Bone marrow (tissue), 2 donors: ENCODE results near the gene CXCL10.
"Not testable (repeated sequence)": the region's sequence is repeated elsewhere in the genome, so short reads cannot be mapped to it uniquely, and the experiment has no call there.

Experiments
- DNase-seq, 2 donors: peaks; one replicate each; lab custom pipeline; 2025; lab: John Stamatoyannopoulos, UW

Gene CXCL10

DNA sequence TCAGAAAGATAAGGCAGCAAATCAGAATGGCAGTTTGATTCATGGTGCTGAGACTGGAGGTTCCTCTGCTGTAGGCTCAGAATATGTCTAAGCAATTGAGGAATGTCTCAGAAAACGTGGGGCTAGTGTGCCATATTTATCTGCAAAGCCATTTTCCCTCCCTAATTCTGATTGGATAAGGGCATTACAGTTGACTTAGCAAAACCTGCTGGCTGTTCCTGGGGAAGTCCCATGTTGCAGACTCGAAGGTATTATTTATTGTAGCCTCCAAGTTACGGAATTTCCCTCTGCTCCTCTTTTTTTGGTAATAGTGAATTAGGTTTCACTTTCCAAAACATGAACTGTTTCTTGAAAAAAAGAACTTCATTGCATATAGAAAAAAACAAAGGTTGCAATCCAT, at the start of gene CXCL10:
Gene CXCL10 (minus strand): TSS at position 109 of the 400 bp plus-strand sequence. CDS start 66 bp downstream, at position 43.
- peak in 1 of 2 donors; percentile 54 for DNase-seq

DNA sequence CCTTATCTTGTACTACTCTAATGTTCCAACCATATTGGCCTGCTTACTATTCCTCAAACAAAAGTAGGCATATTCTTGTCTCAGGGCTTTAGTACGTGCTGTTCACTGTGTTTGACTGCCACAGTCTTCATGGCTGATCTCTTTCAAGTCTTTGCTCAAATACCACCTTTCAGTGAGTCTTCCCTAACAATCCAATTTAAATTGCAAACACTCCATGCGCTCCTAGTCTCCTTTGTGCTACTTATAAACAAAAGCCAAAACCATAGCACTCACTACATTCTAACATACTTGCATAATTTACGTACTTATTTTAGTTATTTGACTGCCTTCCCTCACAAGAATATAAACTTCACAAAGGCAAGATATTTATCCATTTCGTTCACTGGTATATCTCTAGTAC, 49.5 kb upstream of the CXCL10 start:
- DNase-seq, result no peak

DNA sequence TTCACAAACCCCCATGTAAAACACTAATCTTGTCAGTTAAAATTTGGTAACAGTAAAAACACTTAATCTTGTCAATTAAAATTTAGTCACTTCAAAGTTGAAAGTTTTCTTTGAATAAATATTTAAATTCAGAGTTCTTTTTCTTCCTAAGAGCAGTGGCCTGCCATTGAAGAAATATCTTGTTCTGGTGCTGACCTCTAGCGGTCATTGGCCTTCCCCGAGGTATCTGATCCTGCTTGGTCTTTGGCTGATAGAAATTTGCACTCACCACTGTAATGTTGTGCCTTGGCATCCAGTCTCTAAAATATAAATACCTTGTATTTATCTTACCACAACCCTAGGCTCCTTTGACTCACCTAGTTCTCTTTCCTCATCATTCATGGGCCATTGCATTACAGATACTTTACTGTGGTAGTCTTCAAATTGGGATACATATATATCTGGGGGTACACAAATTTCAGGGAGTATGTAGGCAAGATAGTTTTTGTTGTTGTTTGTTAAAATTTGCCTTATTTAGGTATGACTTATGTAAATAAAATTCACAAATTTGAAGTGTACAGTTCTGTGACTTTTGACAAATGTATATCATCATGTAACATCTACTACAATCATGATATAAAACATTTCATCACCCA, 44.5 kb upstream of the CXCL10 start:
- peak in 1 of 2 donors; percentile 44 for DNase-seq

- no peak for DNase-seq
Observed at GRCh38 chr4:76066546-76066945, 43.2 kb upstream of the CXCL10 start.

DNA sequence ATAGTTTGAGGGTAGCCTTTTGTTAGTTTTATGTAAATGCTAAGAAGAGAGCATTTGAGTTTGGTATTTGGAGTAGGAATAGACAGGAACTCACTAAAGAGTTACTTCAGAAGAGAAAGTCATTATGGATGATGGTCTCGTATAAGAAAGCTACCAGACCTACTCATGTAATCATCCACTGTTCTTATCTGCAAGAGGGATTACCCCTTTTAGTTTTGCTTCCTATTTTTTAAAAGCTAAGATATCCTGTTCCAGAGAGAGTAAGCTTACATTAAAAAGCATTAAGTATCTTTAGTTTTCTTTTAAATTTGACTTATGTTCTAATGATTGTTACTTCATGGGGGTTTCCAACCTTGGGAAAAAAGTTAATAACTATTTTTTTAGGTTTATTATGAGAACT, 38.7 kb upstream of the CXCL10 start:
- no peak for DNase-seq

- DNase-seq, result no peak
Observed at GRCh38 chr4:76061421-76061820, 38.1 kb upstream of the CXCL10 start.

DNA sequence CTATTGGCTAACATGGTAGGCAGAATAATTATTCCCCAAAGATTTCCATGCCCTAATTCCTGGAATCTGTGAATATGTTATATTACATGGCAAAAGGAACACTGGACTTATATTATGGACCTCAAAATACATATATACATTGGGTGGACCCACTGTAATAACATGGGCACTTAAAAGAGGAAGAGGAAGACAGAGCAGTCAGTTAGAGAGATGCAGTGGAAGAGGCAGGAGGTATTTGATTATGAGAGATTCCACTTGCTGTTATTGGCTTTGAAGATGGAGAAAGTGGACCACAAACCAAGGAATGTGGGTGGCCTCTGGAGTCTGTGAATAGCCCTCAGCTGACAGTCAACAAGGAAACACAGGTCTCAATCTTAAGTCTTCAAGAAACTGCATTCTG, 37.2 kb upstream of the CXCL10 start:
- no peak for DNase-seq

GRCh38 chr4:76059750-76060149, 36.5 kb upstream of the CXCL10 start:
- DNase-seq, result peak in 1 of 2 donors; percentile 9

DNA sequence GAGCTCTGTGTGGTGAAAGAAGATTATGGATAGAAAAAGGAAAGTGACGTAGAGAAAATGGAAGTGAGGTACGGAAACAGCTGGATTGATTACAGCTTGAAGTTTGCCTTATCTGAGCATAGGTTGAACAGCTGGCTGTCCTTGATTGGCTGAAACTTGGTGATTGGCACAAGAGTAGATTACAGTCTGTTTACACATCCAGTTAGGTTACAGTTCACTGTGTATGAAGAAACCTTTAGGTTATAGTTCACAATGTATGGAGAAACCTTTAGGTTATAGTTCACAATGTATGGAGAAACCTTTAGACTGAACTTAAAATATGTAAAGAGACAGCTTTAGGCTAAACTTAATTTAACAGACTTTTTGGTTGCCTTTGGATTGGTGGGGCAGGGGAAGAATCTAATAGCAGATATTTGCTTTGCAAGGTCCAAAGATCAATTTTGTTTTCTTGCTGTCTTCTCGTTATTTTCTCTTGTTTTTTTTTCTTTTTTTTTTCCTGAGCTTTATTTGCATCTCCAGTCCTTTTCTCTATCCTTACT, 35.7 kb upstream of the CXCL10 start:
- DNase-seq, result no peak

DNA sequence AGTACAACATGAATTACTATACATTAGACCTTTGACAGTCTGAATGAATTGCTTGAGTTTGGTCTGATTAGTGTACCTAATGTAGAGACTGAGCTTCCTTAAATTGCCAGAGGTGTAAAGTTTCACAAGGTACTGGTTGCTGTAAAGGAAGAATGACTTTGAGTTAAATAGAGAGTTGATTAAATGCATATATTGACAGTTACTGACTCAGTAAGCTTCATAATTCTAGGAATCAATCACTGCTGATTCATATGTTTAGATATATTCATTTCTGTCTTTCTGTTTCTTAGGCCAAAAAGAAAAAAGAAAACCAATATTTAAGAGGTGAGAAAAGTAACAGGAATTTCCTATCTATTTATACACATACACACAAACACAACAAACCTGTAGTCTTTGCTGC, 35.0 kb upstream of the CXCL10 start:
- DNase-seq, result no peak

- DNase-seq, result no peak
Observed at GRCh38 chr4:76055421-76055820, 32.1 kb upstream of the CXCL10 start.

DNA sequence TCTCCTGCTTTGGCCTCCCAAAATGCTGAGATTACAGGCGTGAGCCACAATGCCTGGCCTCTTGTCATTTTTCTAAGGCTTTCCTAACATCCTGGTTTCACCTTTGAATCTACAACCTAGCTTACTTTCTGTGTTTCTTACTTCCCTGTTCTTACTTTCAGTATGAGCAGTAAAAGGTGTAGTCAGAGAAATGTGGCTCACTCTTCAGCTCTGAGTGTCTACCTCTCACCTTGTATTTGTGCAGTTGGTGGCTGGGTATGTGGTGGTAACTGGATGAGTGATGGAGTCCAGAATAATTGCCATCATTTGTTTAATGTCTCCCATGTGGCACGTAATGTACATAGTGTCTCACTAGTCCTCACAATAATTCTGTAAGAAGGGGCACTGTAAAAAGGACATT, 31.7 kb upstream of the CXCL10 start:
- DNase-seq, result no peak

DNA sequence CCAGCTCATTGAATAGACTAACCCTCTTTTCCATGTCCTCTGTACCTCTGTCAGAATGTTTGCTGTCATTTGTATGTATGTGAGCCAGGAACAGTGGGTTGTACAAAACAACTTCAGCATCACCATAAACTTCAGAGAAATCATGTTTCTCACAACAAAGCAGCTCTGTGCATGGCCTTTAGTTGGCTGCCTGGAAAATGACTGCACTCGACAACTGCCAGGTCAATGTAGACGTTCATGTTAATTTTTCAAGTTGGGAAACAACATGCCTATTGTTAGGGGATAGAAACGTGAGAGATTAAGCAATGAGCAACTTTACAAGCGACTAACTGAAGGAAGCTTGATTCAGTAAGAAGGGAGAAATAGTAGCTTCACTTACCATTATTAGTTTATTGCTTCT, 30.4 kb upstream of the CXCL10 start:
- no peak for DNase-seq

DNA sequence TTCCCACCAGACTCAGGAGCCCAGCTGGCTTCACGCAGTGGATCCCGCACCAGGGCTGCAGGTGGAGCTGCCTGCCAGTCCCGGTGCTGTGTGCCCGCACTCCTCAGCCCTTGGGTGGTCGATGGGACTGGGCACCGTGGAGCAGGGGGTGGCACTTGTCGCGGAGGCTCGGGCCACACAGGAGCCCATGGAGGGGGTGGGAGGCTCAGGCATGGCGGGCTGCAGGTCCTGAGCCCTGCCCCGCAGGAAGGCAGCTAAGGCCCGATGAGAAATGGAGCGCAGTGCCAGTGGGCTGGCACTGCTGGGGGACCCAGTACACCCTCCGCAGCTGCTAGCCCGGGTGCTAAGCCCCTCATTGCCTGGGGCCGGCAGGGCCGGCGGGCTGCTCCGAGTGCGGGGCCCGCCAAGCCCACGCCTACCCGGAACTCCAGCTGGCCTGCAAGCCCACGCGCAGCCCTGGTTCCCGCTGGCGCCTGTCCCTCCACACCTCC, 27.3 kb upstream of the CXCL10 start:
- not testable (repeated sequence) for DNase-seq

- not testable (repeated sequence) for DNase-seq
Observed at GRCh38 chr4:76049860-76050416, 26.6 kb upstream of the CXCL10 start.

DNA sequence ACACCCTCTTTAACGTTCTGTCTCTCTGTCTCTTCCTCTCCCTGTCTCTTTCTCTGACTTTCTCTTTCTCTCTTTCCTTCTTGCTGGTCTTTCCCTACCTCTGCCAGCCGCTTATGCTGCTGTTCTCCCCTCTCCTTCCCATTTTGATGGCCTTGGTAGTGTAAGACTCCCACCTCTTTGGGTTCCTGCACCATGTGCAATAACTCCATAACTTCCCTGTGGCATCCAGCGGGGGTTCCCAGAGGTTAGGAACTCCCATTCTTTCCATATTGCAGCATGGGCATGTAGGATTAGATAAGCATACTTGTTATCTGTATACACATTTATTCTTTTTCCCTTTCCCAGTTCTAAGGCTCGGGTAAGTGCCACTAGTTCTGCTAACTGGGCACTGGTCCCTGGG, 21.4 kb upstream of the CXCL10 start:
- DNase-seq, result not testable (repeated sequence)

DNA sequence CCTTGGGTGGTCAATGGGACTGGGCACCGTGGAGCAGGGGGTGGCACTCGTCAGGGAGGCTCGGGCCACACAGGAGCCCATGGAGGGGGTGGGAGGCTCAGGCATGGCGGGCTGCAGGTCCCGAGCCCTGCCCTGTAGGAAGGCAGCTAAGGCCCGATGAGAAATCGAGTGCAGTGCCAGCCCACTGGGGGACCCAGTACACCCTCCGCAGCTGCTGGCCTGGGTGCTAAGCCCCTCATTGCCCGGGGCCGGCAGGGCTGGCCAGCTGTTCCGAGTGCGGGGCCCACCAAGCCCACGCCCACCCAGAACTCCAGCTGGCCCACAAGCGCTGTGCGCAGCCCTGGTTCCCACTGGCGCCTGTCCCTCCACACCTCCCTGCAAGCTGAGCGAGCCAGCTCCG, 20.0 kb upstream of the CXCL10 start:
- not testable (repeated sequence) for DNase-seq

- DNase-seq, result not testable (repeated sequence)
Observed at GRCh38 chr4:76042241-76042998, 19.1 kb upstream of the CXCL10 start.

GRCh38 chr4:76036855-76037254, 13.6 kb upstream of the CXCL10 start:
- no peak for DNase-seq

GRCh38 chr4:76035799-76036380, 12.6 kb upstream of the CXCL10 start, which contains the start of gene CXCL11:
CXCL11 (minus strand) TSS chr4:76036070; CDS start chr4:76035987, 83 bp downstream.
- DNase-seq, result no peak

GRCh38 chr4:76035141-76035540, 11.8 kb upstream of the CXCL10 start:
- DNase-seq, result no peak

- no peak for DNase-seq
Observed at GRCh38 chr4:76029300-76029699, 6.0 kb upstream of the CXCL10 start.
